Glomerular endothelial cell (primary cell): ENCODE results near the gene IL2RG. TPM values are rescaled to one million over a fixed set of nuclear protein-coding genes. Genes with fewer than 3 reads are reported as not detected.

Experiments
- DNase-seq: peaks from one replicate; pipeline ENCODE4 v3.0.0-alpha.2; 2011; ENCODE audit warnings: low read depth, low spot score; ENCODE audit errors: extremely low read depth
- total RNA-seq: library from RNA; depleted of rRNA; stranded (reverse); fragments of >200 nt; gene quantifications from 2 replicates; pipeline ENCODE4 v1.2.3, GENCODE V29; 2015

IL2RG gene
- 0.23 TPM in 1 of 2 replicates, not detected in the other for total RNA-seq

- DNase-seq: no peak
Observed at GRCh38 chrX:71111141-71111843, at the start of gene IL2RG. IL2RG (minus strand) TSS chrX:71111577; CDS start chrX:71111539, 38 bp downstream.

- DNase-seq: no peak
Observed at GRCh38 chrX:71160475-71160874, 49.1 kb upstream of the IL2RG start.

- DNase-seq: no peak
Observed at GRCh38 chrX:71159335-71159734, 48.0 kb upstream of the IL2RG start.

GRCh38 chrX:71158603-71159002 is 47.2 kb upstream of the IL2RG start:
- DNase-seq: no peak

- DNase-seq: no peak
Observed at GRCh38 chrX:71154641-71155040, 43.3 kb upstream of the IL2RG start.

GRCh38 chrX:71154196-71154595 is 42.8 kb upstream of the IL2RG start:
- DNase-seq: no peak

GRCh38 chrX:71151366-71151765 is 40.0 kb upstream of the IL2RG start:
- no peak for DNase-seq

- DNase-seq: no peak
Observed at GRCh38 chrX:71148278-71148663, 36.9 kb upstream of the IL2RG start.

GRCh38 chrX:71147496-71148277 is 36.3 kb upstream of the IL2RG start:
- no peak for DNase-seq

GRCh38 chrX:71144651-71145050 is 33.3 kb upstream of the IL2RG start, which contains the start of gene NLGN3:
NLGN3 (plus strand) TSS chrX:71144841; CDS start chrX:71147750, 2,909 bp downstream.
- DNase-seq: no peak

- DNase-seq: no peak
Observed at GRCh38 chrX:71143508-71143907, 32.1 kb upstream of the IL2RG start.

- DNase-seq: no peak
Observed at GRCh38 chrX:71140440-71140839, 29.1 kb upstream of the IL2RG start.

GRCh38 chrX:71131510-71131909 is 20.1 kb upstream of the IL2RG start:
- no peak for DNase-seq

- no peak for DNase-seq
Observed at GRCh38 chrX:71128915-71129765, 17.8 kb upstream of the IL2RG start.

- no peak for DNase-seq
Observed at GRCh38 chrX:71128166-71128833, 16.9 kb upstream of the IL2RG start.

- no peak for DNase-seq
Observed at GRCh38 chrX:71118985-71119535, 7.7 kb upstream of the IL2RG start.

GRCh38 chrX:71118032-71118984 is 6.9 kb upstream of the IL2RG start, which contains the start of gene MED12:
MED12 (plus strand) TSS chrX:71118596; CDS start chrX:71118755, 159 bp downstream.
- no peak for DNase-seq

- DNase-seq: no peak
Observed at GRCh38 chrX:71117358-71117757, 6.0 kb upstream of the IL2RG start.

GRCh38 chrX:71111921-71112431 is 599 bp upstream of the IL2RG start:
- DNase-seq: no peak
